Neural cell (in vitro differentiated cells): ENCODE results near the gene COCH.

Source experiments
- MXI1 ChIP-seq: fragments of 450-650 bp; conservative IDR thresholded peaks from 2 replicates; pipeline ENCODE4 v1.6.1; 2014; ENCODE audit warnings: antibody characterized with exemption, mild to moderate bottlenecking; ENCODE audit not compliant: poor library complexity, severe bottlenecking
- RAD21 ChIP-seq: fragments of 450-650 bp; conservative IDR thresholded peaks from 2 replicates; pipeline ENCODE4 v1.6.1; 2014; ENCODE audit warnings: antibody characterized with exemption, mild to moderate bottlenecking, moderate library complexity

GRCh38 chr14:30834353-30834752 lies 40.0 kb upstream of the COCH start:
- TF ChIP-seq MXI1 = no peak
- no peak for TF ChIP-seq RAD21
